Activated naive CD4-positive, alpha-beta T cell (primary cell): Measurements from ENCODE around the gene DAB1.

Experiments
- DNase-seq, 4 experiments: peaks; one replicate each; lab custom pipeline; 2025; lab: John Stamatoyannopoulos, UW

DAB1 gene

DNA sequence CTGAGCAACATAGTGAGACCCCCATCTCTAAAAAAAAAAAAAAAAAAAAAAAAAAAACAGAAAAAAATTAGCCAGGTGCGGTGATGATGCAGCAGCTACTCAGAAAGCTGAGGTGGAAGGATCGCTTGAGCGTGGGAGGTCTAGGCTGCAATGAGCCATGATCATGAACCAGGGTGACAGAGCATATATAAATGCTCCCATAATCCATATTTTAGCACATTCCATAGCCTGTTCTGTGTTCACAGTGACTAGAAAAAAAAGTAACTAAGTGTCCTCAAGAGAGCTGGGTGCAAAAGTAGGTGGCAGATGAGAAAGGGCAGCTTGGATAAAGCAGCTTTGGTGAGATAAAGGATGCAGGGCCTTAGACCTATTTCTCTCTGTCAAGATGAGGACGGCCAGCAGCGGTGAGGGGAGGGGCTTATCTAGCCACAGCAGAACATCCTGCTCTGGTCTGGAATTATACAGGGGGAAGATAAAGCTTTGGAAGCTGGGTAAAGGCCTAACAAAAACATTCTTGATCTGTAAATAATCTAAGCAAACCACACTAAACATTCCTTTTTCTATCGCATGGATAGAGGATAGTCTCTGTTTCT, 205.3 kb downstream of the DAB1 start:
- no peak for DNase-seq

DNA sequence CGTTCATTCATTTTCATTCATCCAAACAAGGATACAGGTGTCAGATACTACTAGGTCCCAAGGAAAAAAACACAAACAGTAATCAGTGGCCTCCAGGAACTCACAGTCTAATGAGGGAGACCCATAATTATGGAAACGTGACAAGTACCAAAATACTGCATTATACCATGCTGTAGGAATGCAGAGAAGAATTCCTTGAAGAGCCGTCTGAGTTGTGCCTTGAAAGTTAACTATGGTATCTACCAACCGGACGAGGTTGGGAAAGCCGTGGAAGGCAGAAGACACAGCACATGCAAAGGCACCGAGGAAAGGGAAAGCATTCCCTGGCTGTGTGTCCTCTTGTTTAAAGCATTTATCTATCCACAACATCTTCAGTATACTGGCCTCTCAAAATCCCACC, 206.0 kb downstream of the DAB1 start:
- no peak for DNase-seq

DNA sequence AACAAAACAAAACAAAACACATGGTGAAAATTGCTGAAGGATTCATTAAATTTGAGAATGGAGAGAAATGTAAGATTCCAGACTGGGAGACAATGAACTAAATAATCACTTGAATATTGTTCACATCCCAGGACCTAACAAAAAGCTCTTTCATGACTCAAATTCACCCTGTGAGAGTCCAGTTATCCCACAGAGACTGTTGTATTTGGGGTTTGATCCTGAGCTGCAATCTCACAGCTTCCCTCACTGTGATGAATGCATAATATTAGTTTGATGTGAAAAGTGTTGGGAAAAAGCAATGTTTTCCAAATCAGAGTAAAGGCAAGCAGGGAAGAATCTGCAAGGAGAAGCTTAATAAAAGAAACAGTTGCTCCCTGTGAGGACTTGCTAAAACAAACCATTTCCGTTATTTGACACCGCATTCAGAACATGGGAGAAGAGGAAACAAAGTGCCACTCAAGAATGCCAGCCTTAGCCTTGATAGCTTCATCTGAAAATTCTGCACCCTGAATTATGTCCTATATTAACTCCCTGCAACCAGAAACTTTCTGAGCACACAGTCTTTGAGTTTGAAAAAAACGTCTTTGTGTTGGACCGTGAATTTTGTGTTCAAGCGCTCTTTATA, 208.8 kb downstream of the DAB1 start:
- no peak for DNase-seq

DNA sequence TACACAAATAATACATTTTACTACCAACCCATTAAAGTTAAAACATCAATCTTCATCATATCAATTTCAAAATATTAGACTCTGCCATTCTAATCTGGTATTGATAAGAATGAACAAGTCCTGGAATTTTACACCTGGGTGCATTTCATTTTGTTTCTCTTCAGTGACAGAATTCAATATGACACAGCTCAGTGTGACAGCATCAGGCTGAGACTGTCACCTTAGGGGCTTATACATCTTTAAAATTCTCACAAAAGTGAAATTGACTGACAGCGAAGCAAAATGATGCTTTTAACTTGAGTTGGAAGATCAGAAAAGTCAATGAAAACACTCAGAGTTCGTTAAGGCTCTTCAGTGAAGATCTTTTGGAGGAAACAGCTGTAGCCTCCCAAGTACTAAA, 213.0 kb downstream of the DAB1 start:
- DNase-seq: no peak

DNA sequence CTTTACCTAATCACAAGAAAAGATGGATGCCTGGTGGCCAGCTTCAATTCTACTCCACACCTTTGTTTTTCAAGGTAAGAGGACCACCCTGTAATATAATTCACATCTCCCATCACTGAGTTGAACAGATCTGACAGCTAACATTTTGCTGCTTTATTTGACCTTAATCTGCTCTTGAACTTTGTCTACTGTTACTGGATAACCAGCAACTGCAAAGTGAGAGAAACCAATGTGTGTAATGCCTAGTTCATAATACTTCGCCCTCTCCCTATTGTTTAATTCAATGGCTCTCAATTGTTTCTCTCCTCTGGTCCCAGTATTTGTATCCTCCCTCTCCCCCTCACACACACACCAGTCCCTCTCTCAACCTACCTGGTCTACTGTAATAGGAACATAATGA, 214.4 kb downstream of the DAB1 start:
- DNase-seq: no peak

DNA sequence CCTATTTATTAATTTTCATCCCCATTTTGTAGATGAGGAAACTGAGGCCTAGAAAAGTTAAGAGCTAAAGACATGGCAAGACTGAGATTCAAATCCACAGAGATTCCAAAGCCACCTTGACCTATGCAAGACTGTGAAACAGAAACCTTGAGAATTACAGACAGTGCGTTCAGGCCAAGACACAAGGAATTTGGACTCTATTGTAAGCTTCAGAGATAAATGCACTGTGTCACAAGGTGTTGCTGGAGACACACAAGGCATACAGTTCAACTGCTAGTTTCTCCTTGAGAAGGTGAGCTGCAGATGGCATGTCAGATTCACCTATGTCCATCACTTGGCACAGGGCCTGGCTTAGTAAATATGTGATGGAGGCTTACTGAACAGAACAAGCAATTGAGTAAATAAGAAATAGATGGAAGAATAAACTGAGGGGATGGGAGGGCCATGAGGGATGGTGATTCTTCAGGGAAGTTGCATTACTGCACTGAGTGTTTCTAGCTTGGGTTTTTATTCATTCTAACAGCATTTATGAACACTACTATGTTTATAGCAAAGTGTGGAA, 215.0 kb downstream of the DAB1 start:
- no peak for DNase-seq

DNA sequence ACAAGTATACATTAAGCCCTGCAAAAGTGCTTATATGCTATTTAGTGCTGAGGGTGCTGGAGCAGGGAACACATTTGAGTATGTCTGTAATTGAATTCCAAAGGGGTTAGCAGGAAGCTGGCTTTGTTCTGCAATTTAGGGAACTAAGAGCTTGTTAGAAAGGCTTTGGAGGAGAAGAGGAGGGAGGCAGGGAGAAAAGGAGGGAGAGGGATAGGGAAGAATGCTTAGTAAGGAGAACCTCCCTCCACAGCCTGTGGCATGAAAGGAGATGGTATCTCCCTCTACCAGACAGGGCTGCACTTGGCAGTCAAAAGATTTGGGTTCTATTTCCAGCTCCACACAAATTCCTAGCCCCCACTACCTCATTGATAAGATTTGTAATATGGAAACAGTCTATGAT, 217.8 kb downstream of the DAB1 start:
- DNase-seq: no peak

DNA sequence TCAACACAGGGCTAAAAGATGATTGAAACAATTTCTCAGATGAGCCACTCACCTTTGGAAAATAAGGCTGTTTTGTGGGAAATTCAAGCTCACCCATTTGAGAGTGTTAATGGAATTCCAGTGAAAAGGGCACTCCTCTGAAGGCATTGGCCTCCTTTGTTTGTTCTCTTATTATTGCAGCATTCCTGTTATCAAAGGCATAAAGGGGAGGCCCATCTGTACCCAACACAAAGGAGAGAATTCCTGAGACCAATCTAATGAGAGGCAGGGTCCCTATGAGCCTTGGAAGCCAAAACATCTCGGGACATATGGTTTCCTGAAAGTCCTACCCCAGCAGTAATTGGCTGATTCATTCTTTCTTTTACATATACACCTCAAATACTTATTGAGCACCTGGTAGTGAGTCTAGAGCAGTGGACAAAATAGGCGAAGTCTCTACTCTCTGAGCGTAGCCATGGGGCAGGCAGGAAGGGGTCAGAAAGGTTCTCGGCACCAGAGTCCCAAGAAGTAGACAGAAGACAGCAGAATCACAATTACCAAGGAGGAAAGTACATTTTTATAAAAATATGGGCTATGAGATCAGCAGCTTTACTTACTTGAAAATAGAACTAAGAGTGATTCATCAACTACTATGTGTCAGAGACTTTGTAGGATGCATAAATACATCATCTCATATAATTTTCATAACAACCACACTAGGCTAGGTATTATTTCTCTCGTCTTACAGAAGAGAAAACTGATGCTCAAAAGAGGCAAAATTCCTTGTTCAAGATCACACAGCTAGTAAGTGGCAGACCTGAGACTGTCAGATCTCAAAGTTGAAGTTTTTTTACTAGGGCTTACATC, 218.7 kb downstream of the DAB1 start:
- no peak for DNase-seq

DNA sequence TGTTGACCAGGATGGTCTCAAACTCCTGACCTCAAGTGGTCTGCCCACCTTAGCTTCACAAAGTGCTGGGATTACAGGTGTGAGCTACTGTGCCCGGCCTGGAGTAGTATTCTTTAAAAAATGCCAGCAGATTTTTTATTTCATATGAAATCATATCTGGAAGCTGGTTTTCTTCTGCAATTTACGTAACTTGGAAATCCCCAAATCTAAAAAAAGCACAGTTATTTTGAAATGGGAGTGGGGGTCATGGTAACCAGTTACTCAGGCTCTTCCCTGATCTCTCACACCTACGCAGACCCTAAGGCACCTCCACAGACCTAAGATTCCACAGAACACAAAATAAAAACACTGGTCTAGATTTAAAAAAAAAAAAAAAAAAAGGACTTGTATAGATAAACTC, 219.8 kb downstream of the DAB1 start:
- no peak for DNase-seq

DNA sequence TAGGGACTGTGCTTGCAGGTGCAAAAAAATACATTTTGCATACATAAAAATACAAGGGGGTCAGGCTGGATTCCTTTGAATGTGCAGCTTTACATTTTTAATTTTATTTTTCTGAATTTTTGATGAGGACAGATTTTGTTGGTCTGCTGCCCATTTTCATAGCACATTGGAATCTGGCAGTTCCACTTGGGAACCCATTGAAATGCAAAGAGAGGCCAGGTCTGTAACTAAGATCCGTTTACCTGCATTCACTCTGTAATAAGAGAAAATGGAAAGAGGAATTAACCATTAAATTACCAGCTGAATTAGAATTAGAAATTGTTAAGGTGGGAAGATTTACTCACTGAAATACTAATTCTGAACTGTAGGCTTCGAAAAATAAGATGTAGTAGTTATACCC, 221.6 kb downstream of the DAB1 start:
- no peak for DNase-seq

DNA sequence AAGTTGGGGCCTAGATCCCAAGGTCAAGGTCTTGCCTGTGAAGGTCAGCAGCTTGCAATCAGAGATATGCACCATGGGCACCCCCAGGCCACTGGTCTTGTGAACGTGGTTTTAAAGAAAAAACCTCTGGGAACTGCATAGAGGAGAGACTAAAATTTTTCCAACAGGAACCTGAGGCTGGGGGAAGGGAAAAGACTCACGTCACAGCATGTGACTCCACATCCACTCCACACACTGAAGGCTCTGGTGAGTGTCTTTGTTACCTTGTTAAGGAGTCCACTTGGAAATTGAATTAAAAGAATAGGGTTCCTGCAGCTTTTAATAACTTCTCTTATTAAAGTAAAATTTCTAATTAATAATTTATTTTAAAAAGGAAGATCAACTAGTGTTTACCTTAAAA, 224.9 kb downstream of the DAB1 start:
- DNase-seq: no peak

DNA sequence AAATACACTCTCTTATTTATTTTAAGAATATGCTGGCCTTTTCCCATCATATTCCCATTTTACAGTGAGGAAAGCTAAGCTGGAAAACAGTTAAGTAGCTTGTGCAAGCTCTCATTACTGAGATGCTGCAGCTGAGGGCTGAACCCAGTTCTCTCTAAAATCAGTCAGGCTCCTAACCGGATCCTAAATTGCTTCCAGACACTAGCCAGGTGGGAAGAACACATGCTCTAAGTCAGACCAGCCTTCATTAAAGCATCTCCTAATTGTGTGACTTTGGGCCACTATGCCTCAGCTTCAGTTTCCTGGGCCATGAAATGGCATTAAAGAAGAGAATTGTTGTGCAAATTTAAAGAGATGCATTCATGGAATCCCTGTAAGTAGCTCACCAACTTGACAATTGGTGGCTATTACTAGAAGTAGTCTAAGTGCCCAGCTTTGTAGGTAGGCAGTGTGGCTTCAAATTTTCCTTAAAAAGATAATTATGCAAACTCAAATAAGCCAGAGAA, 228.4 kb downstream of the DAB1 start:
- DNase-seq: no peak

DNA sequence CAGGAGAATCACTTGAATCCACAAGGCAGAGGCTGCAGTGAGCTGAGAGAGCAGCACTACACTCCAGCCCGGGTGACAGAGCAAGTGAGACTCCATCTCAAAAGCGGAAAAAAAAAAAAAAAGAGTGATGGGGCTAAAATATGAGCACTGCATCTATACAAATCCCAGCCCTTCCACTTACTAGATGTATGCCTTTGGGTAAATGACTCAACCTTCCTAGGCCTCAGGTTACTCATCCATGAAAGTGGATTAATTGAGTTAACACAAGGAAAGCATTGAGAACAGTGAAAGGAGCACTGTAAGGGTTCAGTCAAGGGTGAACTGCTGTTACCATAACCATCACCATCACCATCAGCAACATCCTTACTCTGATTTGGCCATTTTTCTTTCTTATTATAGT, 231.6 kb downstream of the DAB1 start:
- no peak for DNase-seq

DNA sequence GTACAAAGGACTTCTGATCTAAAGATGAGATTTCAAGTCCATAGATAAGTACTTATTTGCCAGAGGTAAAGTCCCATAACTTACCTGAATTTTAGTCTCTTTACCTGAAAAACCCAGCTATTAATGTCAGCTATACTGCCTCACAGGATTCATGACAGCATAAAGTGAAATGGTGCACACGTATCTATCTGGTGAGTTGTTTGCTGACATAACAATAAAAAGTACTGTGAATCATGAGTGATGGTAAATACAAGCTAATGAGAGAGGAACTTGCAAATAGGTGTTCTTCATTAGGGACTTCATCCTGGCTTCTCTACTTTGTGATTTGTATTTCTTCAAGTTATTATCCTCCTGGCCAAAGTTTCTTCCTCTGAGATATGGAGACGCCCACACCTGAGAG, 233.0 kb downstream of the DAB1 start:
- no peak for DNase-seq

DNA sequence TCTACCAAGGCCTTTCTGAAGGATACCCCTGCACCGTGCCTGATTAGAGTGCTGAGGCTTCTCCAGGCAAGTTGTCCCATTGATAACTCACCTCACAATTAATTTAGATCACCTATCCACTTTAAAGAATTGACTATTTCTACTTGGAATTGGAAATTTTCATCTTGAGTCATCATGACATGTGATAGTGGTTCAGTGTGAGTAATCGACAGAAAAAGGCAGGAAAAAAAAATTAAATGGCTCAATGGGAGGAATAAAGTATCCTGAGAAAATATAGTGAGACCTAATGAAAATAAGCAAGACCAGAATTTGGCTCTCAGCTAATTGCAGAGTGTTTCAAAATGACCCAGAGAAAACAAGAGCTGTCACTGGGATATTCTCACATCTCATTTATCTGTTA, 235.7 kb downstream of the DAB1 start:
- no peak for DNase-seq

DNA sequence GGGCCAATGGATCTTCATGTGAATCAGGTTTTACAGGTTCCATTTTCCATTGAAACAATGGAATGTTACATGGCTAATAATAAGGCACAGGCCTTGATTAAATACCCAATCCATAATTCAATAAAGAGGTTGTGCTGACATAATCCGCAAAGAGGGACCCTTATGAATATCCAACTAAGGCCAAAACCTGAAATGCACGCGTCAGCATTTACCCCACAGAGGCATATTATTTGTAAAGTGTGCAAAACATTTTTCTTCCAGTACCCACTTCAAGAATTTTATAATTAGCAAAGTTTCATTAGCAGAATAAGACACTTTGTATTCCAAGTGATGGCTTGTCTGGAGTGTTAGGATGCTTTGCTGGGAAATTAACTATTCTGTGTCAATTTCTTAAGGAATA, 237.4 kb downstream of the DAB1 start:
- no peak for DNase-seq

DNA sequence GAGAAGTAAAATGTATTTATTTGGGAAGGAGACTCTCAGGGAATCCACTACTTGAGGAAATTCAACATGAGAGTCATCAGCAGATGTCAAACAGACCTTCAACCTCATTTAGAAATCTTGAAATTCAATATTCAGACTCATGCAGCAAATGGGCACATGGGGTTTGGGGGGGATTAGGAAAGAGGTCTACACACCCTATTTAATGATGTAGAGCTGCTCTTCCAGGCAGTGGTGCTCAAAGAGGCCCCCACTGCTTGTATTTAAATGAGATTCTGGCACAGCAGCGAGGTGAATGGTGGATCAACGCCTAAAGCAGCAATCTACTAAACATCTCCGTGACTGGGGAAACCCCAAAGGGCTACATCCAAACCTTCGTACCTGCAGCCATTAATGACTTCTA, 244.9 kb downstream of the DAB1 start:
- no peak for DNase-seq

DNA sequence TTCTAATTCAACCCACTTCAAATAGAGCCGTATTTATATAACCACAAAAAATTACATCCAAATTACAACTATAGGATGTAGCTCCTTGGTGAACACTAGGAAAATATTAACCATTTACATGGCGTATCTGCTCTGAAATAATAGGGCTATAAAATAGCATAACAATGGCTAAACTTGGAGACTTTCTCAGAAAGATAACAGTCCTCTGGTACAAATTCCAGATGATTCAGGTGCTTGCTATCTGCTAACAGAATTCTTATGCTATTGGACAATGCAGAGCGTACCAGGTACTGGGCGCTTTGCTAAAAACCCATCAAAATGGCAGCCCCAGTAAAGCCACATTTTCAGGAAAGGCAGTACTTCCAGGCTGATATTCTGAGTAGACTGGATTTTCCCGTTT, 248.4 kb downstream of the DAB1 start:
- no peak for DNase-seq

DNA sequence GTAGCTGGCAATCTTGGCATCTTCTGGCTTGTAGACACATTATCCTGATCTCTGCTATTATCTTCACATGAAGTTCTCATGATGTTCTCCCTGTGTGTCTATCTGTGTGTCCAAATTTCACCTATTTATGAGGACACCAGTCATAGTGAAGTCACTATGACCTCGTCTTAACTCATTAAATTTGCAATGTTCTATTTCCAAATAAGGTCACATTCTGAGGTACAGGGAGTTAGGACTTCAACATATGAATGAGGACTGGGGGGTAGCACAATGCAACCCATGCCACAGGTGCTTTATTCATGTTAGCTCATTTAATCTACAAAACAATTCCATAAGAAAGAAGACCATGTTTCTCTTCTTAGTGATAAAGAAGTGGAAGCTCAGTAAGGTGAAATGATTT, 251.8 kb downstream of the DAB1 start:
- DNase-seq: no peak

DNA sequence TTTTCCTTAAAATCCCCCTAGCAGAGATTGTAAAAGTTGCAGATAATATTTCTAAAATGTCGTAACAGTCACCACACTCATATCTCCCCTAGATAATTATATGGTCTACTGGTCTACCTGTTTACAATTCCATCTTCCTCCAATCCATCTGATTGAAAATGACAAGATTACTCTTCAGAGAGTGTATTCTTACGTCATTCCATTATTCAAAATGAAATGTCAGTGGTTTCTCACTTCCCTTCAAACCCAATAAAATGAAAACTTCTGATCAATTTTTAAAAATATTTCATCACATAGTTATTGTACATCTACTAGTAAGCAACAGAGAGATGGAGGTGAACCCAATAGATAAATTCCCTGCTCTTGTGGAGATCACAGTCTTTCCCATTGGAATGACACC, 255.9 kb downstream of the DAB1 start:
- no peak for DNase-seq

DNA sequence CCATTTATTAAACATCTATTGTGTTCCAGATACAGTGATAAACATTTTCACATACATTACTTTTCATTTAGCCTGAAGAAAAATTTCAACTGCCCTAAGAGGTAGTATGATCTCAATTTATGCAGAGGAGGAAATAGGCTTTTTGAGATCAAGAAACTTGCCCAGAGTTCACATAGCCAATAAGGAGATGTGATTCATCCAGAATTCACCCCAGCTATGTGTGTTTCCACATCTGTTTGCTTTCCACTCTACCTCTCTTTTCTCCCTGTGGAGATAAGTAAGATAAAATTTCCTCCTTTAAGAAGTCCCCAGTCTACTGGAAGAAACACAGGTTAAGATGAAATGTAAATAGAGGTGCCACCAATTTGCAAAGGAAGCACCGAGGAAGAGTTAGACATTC, 258.3 kb downstream of the DAB1 start:
- no peak for DNase-seq

DNA sequence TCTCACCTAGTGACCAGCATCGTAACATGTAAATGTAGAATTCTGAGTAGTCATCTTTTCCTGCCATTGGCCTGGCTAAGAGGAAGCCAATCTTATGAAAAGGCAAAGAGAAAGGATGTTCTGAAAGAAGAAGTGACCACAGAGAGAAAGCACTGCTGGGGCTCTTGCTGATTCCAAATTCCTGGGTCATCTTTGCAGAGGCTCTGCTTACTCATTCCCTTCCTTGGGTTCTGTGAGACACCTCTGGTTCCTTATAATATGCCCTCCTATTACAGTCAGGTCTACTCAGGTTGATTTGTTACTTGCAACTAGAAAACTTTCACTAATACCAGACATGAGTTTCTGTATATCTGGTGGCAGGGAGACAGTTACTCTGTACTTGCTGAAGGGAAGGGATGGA, 259.3 kb downstream of the DAB1 start:
- DNase-seq: no peak

DNA sequence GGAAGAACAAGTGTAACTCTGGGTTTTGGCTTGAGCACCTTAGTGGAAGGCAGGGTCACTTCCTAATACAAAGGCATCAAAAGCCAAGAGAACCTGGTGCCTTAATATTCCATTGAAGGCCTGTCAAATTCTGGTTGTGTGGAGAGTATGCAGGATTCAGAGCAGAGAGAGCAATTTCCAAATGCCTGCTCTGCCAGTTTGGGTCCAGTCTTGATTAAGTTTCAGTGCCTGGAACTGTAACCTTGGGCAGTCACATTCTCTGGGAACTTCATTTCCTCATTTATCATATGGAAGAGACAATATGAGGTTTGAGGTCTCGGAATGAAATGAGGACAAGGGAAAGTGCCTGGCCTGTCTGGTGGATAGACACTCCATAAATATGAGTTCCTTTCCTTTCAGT, 260.1 kb downstream of the DAB1 start:
- no peak for DNase-seq
